Hematopoietic multipotent progenitor cell treated with erythropoietin and hydrocortisone succinate and interleukin-3 and kit ligand, for 6 days (in vitro differentiated cells): ENCODE results near the gene OR11A1.
"Not testable (repeated sequence)": the region's sequence is repeated elsewhere in the genome, so short reads cannot be mapped to it uniquely, and the experiment has no call there.

ENCODE experiments used
- DNase-seq: peaks from one replicate; pipeline ENCODE4 v3.0.0-alpha.2; 2015

Gene OR11A1

GRCh38 chr6:29477923-29478450 lies 21.1 kb upstream of the OR11A1 start:
- no peak for DNase-seq

GRCh38 chr6:29474996-29475395 lies 18.1 kb upstream of the OR11A1 start:
- DNase-seq, result no peak

- no peak for DNase-seq
Measured at GRCh38 chr6:29466241-29466640, 9.4 kb upstream of the OR11A1 start.

GRCh38 chr6:29465801-29466200 lies 8.9 kb upstream of the OR11A1 start:
- no peak for DNase-seq

GRCh38 chr6:29465279-29465678 lies 8.4 kb upstream of the OR11A1 start:
- no peak for DNase-seq

GRCh38 chr6:29462022-29462421 lies 5.2 kb upstream of the OR11A1 start:
- no peak for DNase-seq

- no peak for DNase-seq
Measured at GRCh38 chr6:29461021-29461814, 4.3 kb upstream of the OR11A1 start.

GRCh38 chr6:29451471-29452193 lies 5.2 kb downstream of the OR11A1 start:
- DNase-seq, result peak; percentile 51

- DNase-seq, result no peak
Measured at GRCh38 chr6:29447670-29448069, 9.2 kb downstream of the OR11A1 start.

- not testable (repeated sequence) for DNase-seq
Measured at GRCh38 chr6:29444031-29444430, 12.8 kb downstream of the OR11A1 start.

- peak; percentile 78 for DNase-seq
Measured at GRCh38 chr6:29442719-29443118, 14.2 kb downstream of the OR11A1 start.

GRCh38 chr6:29439006-29439405 lies 17.9 kb downstream of the OR11A1 start, which contains the start of gene OR10C1:
Gene OR10C1 (plus strand): TSS chr6:29439306. CDS start chr6:29440016, 710 bp downstream.
- DNase-seq, result no peak

GRCh38 chr6:29436730-29437129 lies 20.1 kb downstream of the OR11A1 start:
- DNase-seq, result peak; percentile 24

- DNase-seq, result no peak
Measured at GRCh38 chr6:29426654-29427053, 30.2 kb downstream of the OR11A1 start.

GRCh38 chr6:29425075-29425474 lies 31.8 kb downstream of the OR11A1 start:
- no peak for DNase-seq

- DNase-seq, result no peak
Measured at GRCh38 chr6:29424575-29424974, 32.3 kb downstream of the OR11A1 start.

- DNase-seq, result no peak
Measured at GRCh38 chr6:29424168-29424567, 32.7 kb downstream of the OR11A1 start.

GRCh38 chr6:29419516-29419915 lies 37.4 kb downstream of the OR11A1 start:
- no peak for DNase-seq

- no peak for DNase-seq
Measured at GRCh38 chr6:29414588-29414987, 42.3 kb downstream of the OR11A1 start, which contains the start of gene OR12D1. Gene OR12D1 (plus strand): TSS chr6:29414928.

GRCh38 chr6:29403801-29404200 lies 53.1 kb downstream of the OR11A1 start:
- no peak for DNase-seq

- no peak for DNase-seq
Measured at GRCh38 chr6:29399525-29399924, 57.3 kb downstream of the OR11A1 start.

- no peak for DNase-seq
Measured at GRCh38 chr6:29395331-29395730, 61.5 kb downstream of the OR11A1 start, which contains the start of gene OR12D2. Gene OR12D2 (plus strand): TSS chr6:29395631. CDS start chr6:29396700, 1,069 bp downstream.

GRCh38 chr6:29388533-29388932 lies 68.3 kb downstream of the OR11A1 start:
- DNase-seq, result no peak

- DNase-seq, result peak; percentile 61
Measured at GRCh38 chr6:29376003-29376402, 80.9 kb downstream of the OR11A1 start.
